ENCODE data around the gene EPHX1.

GRCh38 chr1:225762002-225762441, 47.9 kb upstream of the EPHX1 start:
- TF ChIP-seq EZH2 (IDR thresholded peaks at IDR 0.05; ENCODE audit: low read length, unreplicated experiment) (no peak), CTCF (conservative IDR thresholded peaks at IDR 0.05; ENCODE audit: low read depth, low read length) (no peak)
